Panc1 (cell line): ENCODE measurements around the gene VAT1. TPM values are rescaled to one million over a fixed set of nuclear protein-coding genes. Genes with fewer than 3 reads are reported as not detected.

Source experiments
- ATAC-seq: fragments of 200-7000 bp; cut with Tn5 transposase; 2 replicates; pipeline ENCODE4 v1.9.1; 2020; ENCODE audit warnings: mild to moderate bottlenecking, moderate library complexity
- BruUV-seq: library from RNA; stranded (reverse); fragments of 400-500 nt; replicated peaks from 2 replicates; lab custom pipeline; 2021; lab: Mats Ljungman, UMichigan
- CTCF ChIA-PET: fragments of 300-600 bp; sonication (Branson Sonifier 250); formaldehyde crosslinking; loops from one replicate; lab custom pipeline; 2022; ENCODE audit warnings: antibody characterized with exemption; lab: Charles Lee
- POLR2A ChIA-PET: fragments of 300-600 bp; sonication (Branson Sonifier 250); formaldehyde crosslinking; loops from one replicate; lab custom pipeline; 2022; ENCODE audit warnings: antibody characterized with exemption; lab: Charles Lee
- DNase-seq: peaks from one replicate; pipeline ENCODE4 v3.0.0-alpha.2; 2010; ENCODE audit warnings: low read depth, low spot score
- H3K27ac ChIP-seq: 2 replicates; pipeline ENCODE4 v1.5.1; 2011; ENCODE audit warnings: mild to moderate bottlenecking, low read length, inconsistent platforms
- H3K27me3 ChIP-seq: fragments of 200-500 bp; sonication (Bioruptor generic); 2 replicates; pipeline ENCODE4 v1.6.0; 2014; ENCODE audit warnings: low read length, inconsistent platforms; ENCODE audit not compliant: control insufficient read depth, insufficient read depth
- H3K36me3 ChIP-seq: fragments of 200-500 bp; sonication (Bioruptor generic); 2 replicates; pipeline ENCODE4 v1.5.1; 2014; ENCODE audit warnings: inconsistent platforms, mild to moderate bottlenecking, low read length, moderate library complexity; ENCODE audit not compliant: control insufficient read depth, insufficient read depth
- H3K4me1 ChIP-seq: 2 replicates; pipeline ENCODE4 v1.5.1; 2011; ENCODE audit warnings: inconsistent platforms, mild to moderate bottlenecking, low read length, moderate library complexity; ENCODE audit not compliant: control insufficient read depth, insufficient read depth
- H3K4me3 ChIP-seq, 2 experiments: 2 replicates each; pipeline ENCODE4 v1.5.1; 2011 to 2012; ENCODE audit warnings: low read depth in 2 of 2, low read length in 2 of 2, mild to moderate bottlenecking in 2 of 2, inconsistent platforms in 1 of 2, moderate library complexity in 1 of 2
- H3K9me3 ChIP-seq: fragments of 200-500 bp; sonication (Bioruptor generic); 2 replicates; pipeline ENCODE4 v1.5.1; 2014; ENCODE audit warnings: low read depth, mild to moderate bottlenecking, inconsistent platforms, low read length, moderate library complexity; ENCODE audit not compliant: control insufficient read depth, insufficient read depth
- CTCF ChIP-seq: fragments of 450-650 bp; IDR thresholded peaks from 2 replicates; pipeline ENCODE4 v1.5.1; 2017; ENCODE audit warnings: mild to moderate bottlenecking
- POLR2AphosphoS5 ChIP-seq: IDR thresholded peaks from 2 replicates; pipeline ENCODE4 v1.6.1; 2012; ENCODE audit warnings: mild to moderate bottlenecking, low read depth, low read length, moderate library complexity
- REST ChIP-seq, 2 experiments: IDR thresholded peaks; 2 replicates each; pipeline ENCODE4 v1.6.1; 2011 to 2012; ENCODE audit warnings: low read depth in 2 of 2, control low read depth in 1 of 2, low read length in 1 of 2, mild to moderate bottlenecking in 1 of 2, moderate library complexity in 1 of 2; ENCODE audit not compliant: insufficient read depth in 1 of 2
- SIN3A ChIP-seq: IDR thresholded peaks from 2 replicates; pipeline ENCODE4 v1.6.1; 2012; ENCODE audit warnings: low read depth, mild to moderate bottlenecking, low read length, moderate library complexity, borderline replicate concordance; ENCODE audit not compliant: insufficient read depth
- TCF7L2 ChIP-seq: IDR thresholded peaks from 2 replicates; pipeline ENCODE4 v1.6.1; 2011; ENCODE audit warnings: mild to moderate bottlenecking, low read depth, low read length, inconsistent platforms
- in situ Hi-C: cut with HindIII; loops from 2 replicates; pipeline ENCODE4 v1.10.0; 2016; ENCODE audit warnings: low sequenced_read_pairs, low pct_unique_long_range_greater_than_20kb
- intact Hi-C: fragments of 100-400 bp; cut with micrococcal nuclease; formaldehyde crosslinking; loops from one replicate; pipeline ENCODE4 v1.10.0; 2022; ENCODE audit not compliant: unreplicated experiment
- total RNA-seq: library from RNA; stranded (reverse); gene quantifications from one replicate; pipeline ENCODE4 v1.2.1, GENCODE V29; 2021; ENCODE audit not compliant: unreplicated experiment

The VAT1 gene
- total RNA-seq, 1 experiment from 2014 or later = 169 TPM

GRCh38 chr17:43018932-43019331, 3.3 kb downstream of the VAT1 start:
- TF ChIP-seq CTCF = no peak
- no peak for TF ChIP-seq REST (IDR thresholded peaks at IDR 0.05; ENCODE audit: insufficient read depth in 1 of 2, low read depth in 2 of 2, low read length in 1 of 2)
- no peak for TF ChIP-seq POLR2AphosphoS5
- TF ChIP-seq TCF7L2 = no peak
- TF ChIP-seq SIN3A = no peak
- intact Hi-C loops = no loop called here
- H3K4me3 ChIP-seq = no peak overlapping the region
- POLR2A ChIA-PET = no interaction called here
- H3K9me3 ChIP-seq = no peaks in the 10 kb centered on the region
- in situ Hi-C loops = no loop called here
- CTCF ChIA-PET = no interaction called here
- H3K4me1 ChIP-seq = peaks cover 18% of the 10 kb centered on the region
- DNase-seq (no peak), ATAC-seq (no peak)
- H3K27ac ChIP-seq = no peak overlapping the region
- H3K27me3 ChIP-seq = no peaks in the 10 kb centered on the region
- no peaks in the 10 kb centered on the region; the same call in 1 of the 2 replicates for H3K36me3 ChIP-seq
- BruUV-seq = no TSS peak

- ChIA-PET CTCF (interaction anchor here (0.5 kb wide), 1 partner anchor 696 kb away, joined by 3 read pairs; no protein-coding TSS in a partner anchor), POLR2A (no interaction called here)
Observed at GRCh38 chr17:43018008-43018853, 4.0 kb downstream of the VAT1 start.

More at GRCh38 chr17:43018008-43018853, 4.0 kb downstream of the VAT1 start:
- Histone ChIP-seq H3K27me3 (no peaks in the 10 kb centered on the region), H3K36me3 (no peaks in the 10 kb centered on the region; the same call in 1 of the 2 replicates), H3K4me1 (peaks cover 18% of the 10 kb centered on the region), H3K4me3 (no peak overlapping the region), H3K27ac (no peak overlapping the region), H3K9me3 (no peaks in the 10 kb centered on the region)
- in situ Hi-C loops (no loop called here), intact Hi-C loops (no loop called here)
- TF ChIP-seq CTCF (no peak), REST (IDR thresholded peaks at IDR 0.05; ENCODE audit: insufficient read depth in 1 of 2, low read depth in 2 of 2, low read length in 1 of 2) (no peak), SIN3A (no peak), TCF7L2 (no peak), POLR2AphosphoS5 (no peak)
- ATAC-seq = no peak
- no peak for DNase-seq
- no TSS peak for BruUV-seq
